Neutrophil (primary cell): ENCODE results near the gene CYP2A7.
"Not testable (repeated sequence)": the region's sequence is repeated elsewhere in the genome, so short reads cannot be mapped to it uniquely, and the experiment has no call there.

Experiments used
- H3K27ac ChIP-seq: fragments of 200-600 bp; sonication (generic); 2 replicates; pipeline ENCODE4 v1.5.1; 2016; ENCODE audit warnings: mild to moderate bottlenecking, moderate library complexity
- H3K27me3 ChIP-seq: fragments of 200-600 bp; sonication (generic); 2 replicates; pipeline ENCODE4 v1.6.0; 2016; ENCODE audit warnings: mild to moderate bottlenecking
- H3K36me3 ChIP-seq: fragments of 200-600 bp; sonication (generic); 2 replicates; pipeline ENCODE4 v1.5.1; 2017
- H3K4me1 ChIP-seq, 2 experiments: fragments of 200-600 bp in 1 of 2; sonication (generic) in 1 of 2; 1 replicate in 1 of 2; 2 replicates in 1 of 2; pipeline versions ENCODE4 v1.5.1 to v1.6.1; 2013 to 2016; ENCODE audit warnings: low read depth in 1 of 2, low read length in 1 of 2, mild to moderate bottlenecking in 1 of 2, moderate library complexity in 1 of 2; ENCODE audit not compliant: control insufficient read depth in 1 of 2, insufficient read depth in 1 of 2
- H3K4me3 ChIP-seq, 2 experiments: fragments of 200-600 bp in 1 of 2; sonication (generic) in 1 of 2; 1 replicate in 1 of 2; 2 replicates in 1 of 2; pipeline ENCODE4 v1.5.1; 2013 to 2016; ENCODE audit warnings: low read depth in 1 of 2, low read length in 1 of 2, mild to moderate bottlenecking in 1 of 2, moderate library complexity in 1 of 2
- H3K9me3 ChIP-seq: fragments of 200-600 bp; sonication (generic); 2 replicates; pipeline ENCODE4 v1.5.1; 2016
- CTCF ChIP-seq: fragments of 200-600 bp; sonication (generic); IDR thresholded peaks from 2 replicates; pipeline ENCODE4 v1.5.1; 2016; ENCODE audit warnings: antibody characterized with exemption

Gene CYP2A7

GRCh38 chr19:40889366-40889765 is 7.3 kb upstream of the CYP2A7 start:
- TF ChIP-seq CTCF: no peak
- Histone ChIP-seq H3K27me3 (peaks cover 40% of the 10 kb centered on the region), H3K4me3 (no peak overlapping the region), H3K36me3 (no peaks in the 10 kb centered on the region), H3K27ac (no peak overlapping the region), H3K4me1 (no peaks in the 10 kb centered on the region), H3K9me3 (no peaks in the 10 kb centered on the region)

- H3K27ac ChIP-seq: no peak overlapping the region
- no peak overlapping the region for H3K4me3 ChIP-seq
- no peak for TF ChIP-seq CTCF
- H3K4me1 ChIP-seq: no peaks in the 10 kb centered on the region
- no peaks in the 10 kb centered on the region for H3K36me3 ChIP-seq
- H3K27me3 ChIP-seq: peaks cover 34% of the 10 kb centered on the region
- H3K9me3 ChIP-seq: no peaks in the 10 kb centered on the region
Measured at GRCh38 chr19:40888191-40888590, 6.2 kb upstream of the CYP2A7 start.

- not testable (repeated sequence) for H3K4me3 ChIP-seq, H3K36me3 ChIP-seq, H3K9me3 ChIP-seq, H3K27ac ChIP-seq, H3K4me1 ChIP-seq
- H3K27me3 ChIP-seq: peaks cover 38% of the 10 kb centered on the region
Measured at GRCh38 chr19:40884187-40884931, 2.3 kb upstream of the CYP2A7 start.

- H3K4me1 ChIP-seq: peaks cover 19 to 21% of the 10 kb centered on the region in 2 experiments
- H3K4me3 ChIP-seq, H3K9me3 ChIP-seq, H3K36me3 ChIP-seq, H3K27ac ChIP-seq: not testable (repeated sequence)
- peaks cover 33% of the 10 kb centered on the region for H3K27me3 ChIP-seq
Measured at GRCh38 chr19:40879349-40879748, 2.7 kb downstream of the CYP2A7 start.

GRCh38 chr19:40875526-40875951 is 6.5 kb downstream of the CYP2A7 start:
- H3K36me3 ChIP-seq, H3K9me3 ChIP-seq: not testable (repeated sequence)
- Histone ChIP-seq H3K4me3 (peak overlapping the region; percentile 36 to 55), H3K4me1 (peaks cover 19 to 21% of the 10 kb centered on the region in 2 experiments), H3K27me3 (peaks cover 14% of the 10 kb centered on the region), H3K27ac (peak overlapping the region; percentile 80)

- H3K9me3 ChIP-seq, H3K27me3 ChIP-seq, H3K36me3 ChIP-seq: not testable (repeated sequence)
- peaks cover 19 to 21% of the 10 kb centered on the region in 2 experiments for H3K4me1 ChIP-seq
- H3K27ac ChIP-seq: peak overlapping the region; percentile 80
- H3K4me3 ChIP-seq: peak overlapping the region; percentile 36 to 55
Measured at GRCh38 chr19:40874874-40875273, 7.2 kb downstream of the CYP2A7 start.

GRCh38 chr19:40873873-40874272 is 8.2 kb downstream of the CYP2A7 start:
- not testable (repeated sequence) for H3K27ac ChIP-seq, H3K4me3 ChIP-seq, H3K36me3 ChIP-seq, H3K9me3 ChIP-seq, H3K27me3 ChIP-seq
- peaks cover 19 to 21% of the 10 kb centered on the region in 2 experiments for H3K4me1 ChIP-seq

- no peaks in the 10 kb centered on the region for H3K27me3 ChIP-seq
- peaks cover 19 to 21% of the 10 kb centered on the region in 2 experiments for H3K4me1 ChIP-seq
- H3K27ac ChIP-seq: no peak overlapping the region
- H3K9me3 ChIP-seq: no peaks in the 10 kb centered on the region
- no peak for TF ChIP-seq CTCF
- H3K4me3 ChIP-seq: no peak overlapping the region
- no peaks in the 10 kb centered on the region for H3K36me3 ChIP-seq
Measured at GRCh38 chr19:40872209-40872608, 9.8 kb downstream of the CYP2A7 start.
